ENCODE results near the gene OCIAD2.
"Not testable (repeated sequence)": the region's sequence is repeated elsewhere in the genome, so short reads cannot be mapped to it uniquely, and the experiment has no call there.

The OCIAD2 gene

GRCh38 chr4:48854395-48854683, 52.2 kb downstream of the OCIAD2 start:
- no peak for DNase-seq (ENCODE audit: low spot score)

- no peak for DNase-seq (ENCODE audit: low spot score)
Measured at GRCh38 chr4:48853604-48854394, 52.8 kb downstream of the OCIAD2 start.

- DNase-seq (ENCODE audit: low spot score): no peak
Measured at GRCh38 chr4:48851651-48852050, 54.9 kb downstream of the OCIAD2 start.

GRCh38 chr4:48848799-48849198, 57.8 kb downstream of the OCIAD2 start:
- DNase-seq (ENCODE audit: low spot score): not testable (repeated sequence)

- no peak for DNase-seq (ENCODE audit: low spot score)
Measured at GRCh38 chr4:48844843-48845242, 61.7 kb downstream of the OCIAD2 start.

- no peak for DNase-seq (ENCODE audit: low spot score)
Measured at GRCh38 chr4:48841045-48841827, 65.3 kb downstream of the OCIAD2 start.

GRCh38 chr4:48836658-48837057, 69.9 kb downstream of the OCIAD2 start:
- DNase-seq (ENCODE audit: low spot score): no peak
